HG02981 (cell line): ENCODE measurements around the gene TIGD4.

Source experiments
- ATAC-seq: cut with Tn5 transposase; IDR thresholded peaks from one replicate; pipeline ENCODE4 v1.9.1; 2021; ENCODE audit warnings: mild to moderate bottlenecking, moderate library complexity; ENCODE audit not compliant: unreplicated experiment

The TIGD4 gene

DNA sequence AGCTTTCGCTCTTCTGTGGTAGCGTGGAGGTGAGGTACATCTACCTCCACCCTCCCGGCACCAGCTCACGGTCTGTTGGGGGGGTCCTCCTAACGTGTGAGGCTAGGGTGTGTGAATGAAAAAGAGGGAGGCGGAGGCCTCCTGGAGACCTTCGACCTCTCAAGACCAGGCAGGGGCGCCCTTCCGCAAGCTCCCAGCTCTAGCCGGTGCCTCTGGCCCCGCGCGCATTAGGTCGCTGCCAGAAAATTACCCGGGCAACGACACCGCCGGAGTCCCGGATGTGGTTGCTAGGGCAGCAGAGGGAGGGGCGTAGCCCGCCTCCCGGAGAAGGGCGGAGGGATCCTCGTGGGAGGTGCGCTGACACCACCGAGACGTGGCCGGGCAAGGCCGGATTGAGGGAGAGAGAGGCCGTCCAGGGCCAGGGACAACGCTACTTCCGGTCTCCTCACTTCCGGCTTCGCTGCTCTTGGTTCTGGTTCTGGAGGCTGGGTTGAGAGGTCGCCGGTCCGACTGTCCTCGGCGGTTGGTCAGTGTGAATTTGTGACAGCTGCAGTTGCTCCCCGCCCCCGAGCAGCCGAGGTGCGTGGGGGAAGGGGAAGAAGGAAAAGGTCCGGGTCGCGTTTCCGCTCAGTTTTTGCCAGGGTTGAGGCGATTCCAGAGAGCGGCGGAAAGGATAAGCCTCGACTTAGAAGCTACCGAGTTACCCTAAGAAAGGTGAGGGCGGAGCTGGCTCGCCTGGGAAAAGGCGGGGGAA lies at the start of gene TIGD4, which contains the start of gene ARFIP1:
TSS of gene TIGD4 (minus strand) at position 218 of the 754 bp plus-strand sequence. CDS start 8,726 bp downstream, outside the sequence.
TSS of gene ARFIP1 (plus strand) at position 442 of the 754 bp plus-strand sequence. CDS start 49,680 bp downstream, outside the sequence.
- peak; percentile 92 for ATAC-seq

DNA sequence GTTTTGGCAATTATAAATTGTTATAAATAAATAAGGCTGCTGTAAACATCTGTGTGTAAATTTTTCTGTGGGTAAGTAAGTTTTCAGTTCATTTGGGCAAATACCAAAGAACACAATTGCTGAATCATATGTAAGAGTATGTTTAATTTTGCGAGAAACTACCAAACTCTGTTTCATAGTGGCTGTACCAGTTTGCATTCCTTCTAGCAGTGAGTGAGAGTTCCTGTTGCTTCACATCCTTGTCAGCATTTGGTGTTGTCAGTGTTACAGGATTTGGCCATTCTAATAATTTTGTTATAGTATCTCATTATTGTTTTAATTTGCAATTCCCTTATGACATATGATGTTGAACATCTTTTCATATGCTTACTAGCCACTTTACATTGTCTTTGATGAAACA lies 48.6 kb upstream of the TIGD4 start:
- no peak for ATAC-seq

DNA sequence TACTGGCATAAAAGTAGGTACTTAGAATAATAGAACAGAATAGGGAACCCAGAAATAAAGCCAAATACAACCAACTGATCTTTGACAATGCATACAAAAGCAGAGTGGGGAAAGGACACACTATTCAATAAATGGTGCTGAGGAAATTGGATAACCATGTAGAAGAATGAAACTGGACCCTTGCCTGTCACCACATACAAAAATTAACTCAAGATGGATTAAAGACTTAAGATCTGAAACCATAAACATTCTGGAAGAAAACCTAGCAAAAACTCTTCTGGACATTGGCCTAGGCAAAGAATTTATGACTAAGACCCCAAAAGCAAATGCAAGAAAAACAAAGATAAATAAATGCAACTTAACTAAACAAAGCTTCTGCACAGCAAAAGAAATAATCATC lies 45.8 kb upstream of the TIGD4 start:
- ATAC-seq, result no peak

DNA sequence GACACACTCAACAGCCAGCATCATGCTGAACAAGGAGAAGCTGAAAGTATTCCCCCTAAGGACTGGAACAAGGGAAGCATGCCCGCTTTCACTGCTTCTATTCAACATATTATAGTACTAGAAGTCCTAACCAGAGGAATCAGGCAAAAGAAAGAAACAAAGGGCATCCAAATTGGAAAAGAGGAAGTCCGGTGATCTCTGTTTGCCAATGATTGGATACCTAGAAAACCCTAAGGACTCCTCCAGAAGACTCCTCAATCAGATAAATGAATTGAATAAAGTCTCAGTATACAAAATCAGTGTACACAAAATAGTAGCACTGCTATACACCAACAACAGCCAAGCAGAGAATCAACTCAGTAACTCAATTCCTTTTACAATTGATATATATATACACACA lies 45.0 kb upstream of the TIGD4 start:
- no peak for ATAC-seq

DNA sequence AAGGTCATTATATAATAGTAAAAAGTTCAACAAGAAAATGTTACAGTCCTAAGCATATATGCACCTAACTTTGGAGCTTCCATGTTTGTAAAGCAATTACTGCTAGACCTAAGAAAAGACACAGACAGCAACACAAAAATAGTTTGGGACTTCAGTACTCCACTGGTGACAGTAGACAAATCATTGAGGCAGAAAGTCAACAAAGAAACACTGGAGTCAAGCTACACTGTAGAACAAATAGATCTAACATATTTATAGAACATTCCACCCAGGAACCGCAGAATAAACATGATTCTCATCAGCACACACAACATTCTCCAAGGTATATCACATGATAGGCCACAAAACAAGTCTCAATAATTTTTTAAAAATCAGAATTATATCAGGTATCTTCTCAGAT lies 42.8 kb upstream of the TIGD4 start:
- no peak for ATAC-seq

DNA sequence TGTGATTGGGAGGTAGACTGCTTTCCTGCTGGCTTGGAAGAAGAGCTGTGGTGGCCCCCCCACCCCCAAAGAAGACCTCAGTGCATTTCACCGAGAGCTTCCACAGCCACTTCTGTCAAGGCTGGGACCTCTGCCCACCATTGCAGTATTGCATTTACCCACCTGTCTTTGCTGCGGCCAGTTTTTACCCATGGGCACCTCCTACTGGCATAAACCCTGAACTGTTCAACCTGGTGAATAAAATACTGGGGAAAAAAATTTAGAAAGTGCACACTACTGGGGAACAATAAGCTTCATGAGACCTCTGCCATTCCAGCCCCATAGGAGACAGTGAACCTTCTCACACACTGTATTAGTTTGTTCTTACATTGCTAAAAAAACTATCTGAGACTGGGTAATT lies 40.5 kb upstream of the TIGD4 start:
- no peak for ATAC-seq

DNA sequence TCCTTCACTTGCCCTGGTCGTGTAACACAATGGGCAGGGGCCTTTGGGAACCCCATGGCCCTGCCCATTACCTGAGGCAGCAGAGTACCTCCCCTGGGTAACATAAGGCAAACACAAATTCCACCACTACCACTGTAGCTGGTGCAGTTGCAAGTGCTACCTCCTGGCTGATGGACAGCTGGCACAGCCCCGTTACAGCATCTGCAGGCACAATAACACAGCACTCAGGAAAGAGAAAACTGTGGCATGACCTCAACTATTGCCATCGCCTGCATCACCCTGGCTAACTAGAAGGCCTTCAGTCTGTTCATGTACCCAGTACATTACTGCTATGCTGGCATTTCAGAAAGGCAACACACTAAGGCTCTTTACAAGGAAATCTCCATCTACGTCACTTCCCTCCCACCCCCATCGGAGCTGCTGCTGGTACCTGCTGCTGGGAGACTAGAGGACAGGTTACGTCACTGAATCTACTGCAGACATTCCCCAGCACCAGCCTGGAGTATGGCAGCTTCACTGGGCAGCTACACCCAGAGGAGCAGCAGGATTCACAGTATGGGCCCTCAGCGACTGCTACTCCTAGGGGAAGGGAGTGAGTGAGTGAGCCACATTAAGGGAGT lies 39.6 kb upstream of the TIGD4 start:
- ATAC-seq, result no peak

DNA sequence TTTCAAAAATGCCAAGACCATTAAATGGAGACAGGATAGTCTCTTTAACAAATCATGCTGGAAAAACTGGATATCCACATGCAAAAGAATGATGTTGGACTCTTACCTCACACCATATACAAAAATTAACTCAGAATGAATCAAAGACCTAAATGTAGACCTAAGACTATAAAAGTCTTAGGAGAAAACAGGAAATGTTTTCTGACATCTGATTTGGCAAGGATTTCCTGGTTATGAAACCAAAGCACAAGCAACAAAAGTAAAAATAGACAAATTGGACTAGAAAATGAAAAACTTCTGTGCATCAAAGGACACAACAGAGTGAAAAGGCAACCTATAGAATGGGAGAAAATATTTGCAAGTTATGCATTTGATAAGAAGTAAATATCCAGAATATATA lies 37.8 kb upstream of the TIGD4 start:
- no peak for ATAC-seq

DNA sequence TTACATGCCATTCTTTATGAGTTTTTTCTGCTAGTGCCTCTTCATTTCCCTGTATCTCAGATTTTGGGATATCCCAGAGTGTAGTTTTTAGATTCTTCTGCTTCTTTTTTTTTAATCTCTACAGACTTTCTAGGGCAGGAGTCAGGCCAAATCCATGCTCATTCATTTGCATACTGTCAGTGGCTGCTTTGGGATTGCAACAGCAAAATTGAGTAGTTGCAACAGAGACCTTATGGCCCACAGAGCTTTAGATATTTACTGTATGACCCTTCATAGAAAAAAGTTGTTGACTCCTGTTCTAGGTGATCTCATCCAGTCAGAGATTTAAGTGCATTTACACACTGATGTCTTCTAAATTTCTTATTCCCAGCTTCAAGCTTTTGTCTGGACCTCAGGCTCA lies 35.5 kb upstream of the TIGD4 start:
- ATAC-seq, result no peak

DNA sequence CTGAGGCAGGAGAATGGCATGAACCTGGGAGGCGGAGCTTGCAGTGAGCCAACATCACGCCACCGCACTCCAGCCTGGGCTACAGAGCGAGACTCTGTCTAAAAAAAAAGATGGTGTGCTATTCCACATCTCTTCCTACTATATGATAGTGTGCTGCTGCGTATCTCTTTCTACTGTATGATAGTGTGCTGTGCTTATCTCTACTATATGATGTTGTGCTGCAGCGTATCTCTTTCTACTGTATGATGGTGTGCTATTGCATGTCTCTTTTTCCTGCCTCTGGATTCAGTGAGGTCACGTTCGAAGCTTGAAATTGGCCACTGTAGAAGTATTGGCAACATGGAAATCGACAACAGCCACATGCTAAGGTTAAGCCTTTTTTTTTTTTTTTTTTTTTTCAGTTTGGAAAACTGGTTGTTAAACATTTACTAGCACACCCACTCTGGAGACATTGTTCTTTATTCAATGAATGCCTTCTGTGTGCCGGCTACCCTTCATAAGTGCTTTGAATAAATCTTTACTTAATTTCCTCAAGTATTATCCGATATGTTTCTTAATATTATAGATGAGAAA lies 31.3 kb upstream of the TIGD4 start:
- no peak for ATAC-seq

DNA sequence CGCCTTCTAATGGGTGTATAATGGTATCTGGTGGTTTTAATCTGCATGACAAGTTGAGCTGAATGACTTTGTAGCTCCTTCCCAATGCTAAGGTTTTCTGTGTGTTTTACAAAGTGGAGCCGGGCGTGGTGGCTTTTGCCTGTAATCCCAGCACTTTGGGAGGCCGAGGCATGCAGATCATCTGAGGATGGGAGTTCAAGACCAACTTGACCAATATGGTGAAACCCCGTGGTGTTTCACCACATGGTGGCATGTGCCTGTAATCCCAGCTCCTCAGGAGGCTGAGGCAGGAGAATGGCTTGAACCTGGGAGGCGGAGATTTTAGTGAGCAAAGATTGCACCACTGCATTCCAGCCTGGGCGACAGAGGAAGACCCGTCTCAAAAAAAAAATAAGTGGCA lies 29.1 kb upstream of the TIGD4 start:
- no peak for ATAC-seq

DNA sequence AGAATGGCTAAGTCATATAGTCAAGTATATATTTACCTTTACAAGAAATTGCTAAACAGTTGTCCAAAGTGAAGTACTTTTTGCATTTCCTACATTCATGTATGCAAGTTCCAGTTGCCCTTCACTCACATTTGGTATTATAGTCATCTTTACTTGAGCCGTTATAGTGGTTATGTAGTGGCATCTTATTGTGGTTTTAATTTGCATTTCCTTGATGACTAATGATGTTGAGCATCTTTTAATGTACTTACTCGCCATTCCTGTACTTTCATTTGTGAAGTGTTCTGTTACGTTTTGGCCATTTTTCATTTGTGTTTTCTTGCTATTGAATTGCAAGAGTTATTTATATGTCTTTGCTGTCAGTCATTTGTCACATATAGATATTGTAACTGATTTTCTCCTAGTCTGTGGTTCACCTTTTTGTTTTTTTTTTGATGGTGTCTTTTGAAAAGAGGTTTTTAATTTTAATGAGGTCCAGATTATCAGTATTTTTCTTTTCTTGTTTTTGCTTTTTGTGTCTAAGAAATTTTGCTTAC lies 27.8 kb upstream of the TIGD4 start:
- no peak for ATAC-seq

DNA sequence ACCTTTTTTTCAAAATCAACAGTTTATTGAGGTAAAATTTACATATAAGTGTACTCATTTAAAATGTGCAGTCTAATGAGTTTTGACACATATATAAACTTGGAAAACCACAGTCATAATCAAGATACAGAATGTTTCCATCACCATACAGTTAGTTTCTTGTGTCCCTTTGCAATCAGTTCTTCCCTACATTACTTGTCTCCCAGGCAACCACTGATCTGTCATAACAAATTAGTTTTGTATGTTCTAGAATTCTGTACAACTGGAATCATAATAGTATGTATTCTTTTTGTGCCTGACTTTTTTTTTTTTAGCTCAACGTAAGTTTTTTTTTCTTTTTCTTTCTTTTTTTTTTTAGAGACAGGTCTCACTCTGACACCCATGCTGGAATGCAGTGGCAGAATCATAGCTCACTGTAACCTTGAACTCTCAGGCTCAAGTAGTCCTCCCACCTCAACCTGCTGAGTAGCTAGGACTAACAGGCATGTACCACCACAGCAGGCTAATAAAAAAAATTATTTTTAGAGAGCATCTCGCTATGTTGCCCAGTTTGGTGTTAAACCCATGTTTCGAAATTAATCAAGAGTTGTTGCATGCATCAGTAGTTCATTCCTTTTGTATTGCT lies 27.1 kb upstream of the TIGD4 start:
- ATAC-seq, result no peak

DNA sequence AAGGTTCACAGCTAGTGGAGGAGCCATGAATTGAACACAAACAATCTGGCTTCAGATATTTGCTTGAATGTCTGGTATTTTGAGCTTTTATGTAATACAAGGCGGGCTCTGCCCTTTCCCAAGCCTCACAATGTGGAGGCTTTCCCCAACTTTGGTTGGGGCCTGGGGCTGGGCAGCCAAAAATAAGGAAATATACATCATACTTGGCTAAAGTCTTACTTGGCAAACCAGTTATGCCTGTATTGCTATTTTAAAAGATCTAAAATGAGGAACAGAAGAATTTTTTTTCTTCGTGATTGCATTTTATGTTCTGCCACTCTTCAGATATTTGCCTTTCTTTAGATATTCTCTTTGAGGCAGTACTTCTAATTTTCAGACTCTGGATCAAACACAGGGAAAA lies 26.3 kb upstream of the TIGD4 start:
- ATAC-seq, result no peak

DNA sequence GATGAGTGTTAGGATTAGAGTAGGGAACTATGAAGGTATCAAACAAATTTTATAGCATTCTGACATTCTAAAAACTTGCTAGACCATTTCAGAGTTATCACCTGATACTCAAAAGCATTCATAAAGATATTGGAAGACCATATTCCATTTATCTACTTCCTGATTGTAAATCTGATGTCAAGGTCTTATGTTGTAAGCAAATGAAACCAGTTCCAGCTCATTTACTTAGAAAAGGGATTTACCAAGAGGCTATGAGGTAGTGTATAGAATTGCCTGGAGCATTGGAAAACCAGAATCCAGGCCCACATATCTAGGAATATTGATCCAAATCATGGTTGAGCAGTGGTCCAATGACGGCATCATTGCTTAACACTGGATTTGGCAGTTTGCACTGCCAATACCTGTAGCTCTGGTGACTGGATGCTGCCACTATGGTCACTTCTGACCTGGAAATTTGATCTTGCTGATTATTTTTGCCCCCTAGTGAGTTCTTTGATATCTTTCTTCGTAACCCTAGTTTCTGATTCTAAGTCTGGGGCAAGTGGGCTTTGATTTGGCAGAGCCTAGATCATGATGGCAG lies 25.6 kb upstream of the TIGD4 start:
- ATAC-seq, result no peak

DNA sequence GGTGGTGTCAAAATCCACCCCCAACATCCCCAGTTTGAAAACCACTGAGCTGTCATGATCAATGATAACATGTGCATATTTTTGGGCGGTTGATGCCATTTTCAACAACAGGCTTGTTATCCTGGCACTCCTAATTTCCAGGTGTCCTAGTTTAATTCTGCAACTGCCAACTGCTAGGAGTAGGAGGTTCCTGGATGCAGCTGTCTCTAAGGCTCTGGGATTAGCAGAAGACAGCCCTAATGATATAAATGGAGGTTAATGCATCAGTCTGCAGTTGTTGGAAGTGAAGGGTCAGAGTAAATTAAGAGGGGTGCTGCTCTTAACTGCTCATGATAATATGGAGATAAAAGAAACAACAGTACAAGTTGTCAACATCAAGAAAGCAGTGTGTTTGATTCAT lies 24.0 kb upstream of the TIGD4 start:
- ATAC-seq, result no peak

DNA sequence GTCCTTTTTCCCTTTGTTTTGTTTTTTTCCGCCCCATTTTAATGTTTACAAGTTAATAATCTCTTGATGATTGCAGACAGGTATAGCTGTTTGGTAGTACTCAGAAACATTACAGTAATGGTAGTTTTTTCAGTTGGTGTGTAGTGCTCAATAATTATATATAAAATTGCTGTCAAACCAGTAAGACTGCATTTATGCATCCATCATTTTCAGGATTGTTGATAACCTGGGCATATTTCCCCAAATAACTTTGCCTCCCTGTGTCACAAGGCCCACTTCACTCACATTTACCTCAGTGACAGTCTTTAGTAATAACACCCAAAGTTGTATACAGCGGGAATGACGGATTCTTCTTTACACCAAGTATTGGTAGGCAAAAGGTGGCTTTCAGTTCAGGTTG lies 16.4 kb upstream of the TIGD4 start:
- no peak for ATAC-seq

DNA sequence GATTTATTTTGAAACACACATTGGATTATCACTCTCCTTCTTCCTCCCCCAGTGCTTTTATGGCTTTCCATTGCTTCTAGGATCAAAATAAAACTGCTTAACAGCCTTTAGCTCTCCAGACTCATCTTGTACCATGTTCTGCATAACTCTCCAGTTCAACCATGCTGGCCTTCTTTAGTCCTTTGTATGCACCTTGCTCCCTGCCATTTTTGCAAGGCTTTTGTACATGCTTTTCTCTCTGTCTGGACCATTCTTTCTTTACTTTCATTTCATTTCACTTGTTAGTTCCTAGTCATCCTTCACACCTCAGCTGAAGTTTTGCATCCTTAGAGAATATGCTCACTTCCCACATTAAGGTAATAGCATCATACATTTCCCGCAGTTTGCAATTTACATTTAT lies 7.1 kb upstream of the TIGD4 start:
- no peak for ATAC-seq

DNA sequence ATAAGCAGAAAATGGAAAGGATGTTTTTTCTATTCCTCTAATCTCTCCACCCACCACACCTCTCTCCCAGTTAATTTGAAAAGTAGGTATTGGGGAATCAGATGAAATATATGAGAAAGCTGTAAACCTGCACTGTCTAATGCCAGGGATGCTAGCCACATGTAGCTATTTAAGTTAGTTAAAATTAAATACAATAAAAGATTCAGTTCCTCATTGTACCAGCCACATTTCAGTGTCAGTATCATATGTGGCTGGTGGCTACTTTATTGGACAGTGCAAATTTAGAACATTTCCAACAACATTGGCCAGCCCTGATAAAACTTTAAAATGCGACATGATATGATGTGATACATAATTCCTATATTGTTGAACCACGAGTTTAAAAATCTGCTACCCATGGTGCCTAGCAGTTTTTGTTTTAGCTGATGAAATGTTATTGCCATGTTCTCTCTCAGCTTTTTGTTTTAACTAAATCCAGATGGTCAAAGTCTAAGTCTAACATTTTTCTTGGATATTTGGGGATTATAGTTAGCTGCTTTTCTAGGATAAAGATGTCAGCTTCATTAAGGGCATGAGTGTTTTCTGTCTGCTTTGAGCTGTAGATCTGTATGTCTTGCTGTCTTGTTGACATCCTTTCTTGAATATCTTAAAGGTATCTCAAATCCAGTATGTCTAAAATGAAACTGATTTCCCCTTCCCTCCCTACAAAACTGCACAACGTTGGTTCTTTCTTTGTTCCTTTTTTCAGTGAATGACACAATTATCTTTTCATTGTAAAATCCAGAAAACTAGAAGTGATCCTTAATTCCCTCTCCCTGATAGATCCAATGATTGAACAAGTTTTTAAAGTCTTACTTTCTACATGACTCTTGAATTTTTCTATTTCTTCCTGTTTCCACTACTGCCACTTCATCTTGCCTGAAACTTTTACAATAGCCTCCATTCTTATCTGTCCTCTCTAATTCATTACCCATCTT lies 6.4 kb upstream of the TIGD4 start:
- ATAC-seq, result peak; percentile 54
